ENCODE results near the gene PLA1A. TPM values are rescaled to one million over a fixed set of nuclear protein-coding genes. Genes with fewer than 3 reads are reported as not detected.
A peak's percentile ranks its signal among the peaks of the same experiment; 100 is the strongest.

Gene PLA1A
- total RNA-seq, 2 experiments from 2014 or later, result 0.19 TPM; not detected in 1

DNA sequence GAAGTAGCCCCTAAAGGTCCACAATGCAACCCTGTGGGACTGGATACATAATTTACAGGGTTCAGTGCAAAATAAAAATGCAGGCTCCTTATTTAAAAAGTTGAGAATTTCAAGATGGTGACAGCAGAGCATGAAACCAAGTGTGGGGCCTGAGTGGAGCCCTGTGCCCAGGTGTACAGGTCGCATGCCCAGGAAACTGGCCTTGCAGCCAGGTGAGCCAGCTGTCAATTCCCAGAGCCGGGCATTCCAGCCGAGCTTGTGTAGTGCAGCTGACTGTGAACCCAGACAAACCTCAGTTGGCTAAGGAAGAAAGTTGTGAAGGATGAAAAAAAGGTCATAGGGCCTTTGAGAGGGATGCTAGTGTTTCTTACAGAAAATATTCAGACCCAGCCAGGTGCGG lies 35.1 kb downstream of the PLA1A start:
- CTCF ChIA-PET, result no interaction called here
- peaks cover 1% of the 10 kb centered on the region for H3K36me3 Mint-ChIP-seq (ENCODE audit: low read depth)
- no peaks in the 10 kb centered on the region for H3K9me3 Mint-ChIP-seq
- intact Hi-C loops (cut with micrococcal nuclease), result no loop called here
- DNase-seq, result no peak
- H3K27me3 Mint-ChIP-seq (ENCODE audit: low read depth), result peaks cover 6% of the 10 kb centered on the region
- no peak overlapping the region for H3K27ac Mint-ChIP-seq
- peaks cover 22% of the 10 kb centered on the region for H3K4me1 Mint-ChIP-seq (ENCODE audit: low read depth)
- H3K4me3 Mint-ChIP-seq, result no peak overlapping the region

DNA sequence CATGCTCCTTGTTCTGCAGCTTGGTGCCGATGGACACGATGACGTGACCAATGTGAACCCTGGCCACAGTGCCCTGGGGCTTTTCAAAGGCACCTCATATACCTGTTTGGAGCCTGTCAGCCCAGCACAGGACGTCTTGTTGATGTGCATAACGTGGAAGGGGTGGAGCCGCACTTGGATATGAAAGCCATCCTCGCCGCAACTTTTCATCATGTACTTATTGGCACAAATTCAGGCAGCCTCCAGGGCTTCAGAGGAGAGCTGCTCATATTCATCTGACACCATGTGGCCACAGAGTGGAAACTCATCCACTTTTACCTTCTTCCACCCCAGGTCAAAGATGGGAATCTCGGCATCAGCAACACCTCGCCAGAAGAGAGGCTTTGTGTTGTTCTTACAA lies 38.0 kb downstream of the PLA1A start:
- peaks cover 29% of the 10 kb centered on the region for H3K4me1 Mint-ChIP-seq (ENCODE audit: low read depth)
- peaks cover 10% of the 10 kb centered on the region for H3K36me3 Mint-ChIP-seq (ENCODE audit: low read depth)
- CTCF ChIA-PET, result no interaction called here

DNA sequence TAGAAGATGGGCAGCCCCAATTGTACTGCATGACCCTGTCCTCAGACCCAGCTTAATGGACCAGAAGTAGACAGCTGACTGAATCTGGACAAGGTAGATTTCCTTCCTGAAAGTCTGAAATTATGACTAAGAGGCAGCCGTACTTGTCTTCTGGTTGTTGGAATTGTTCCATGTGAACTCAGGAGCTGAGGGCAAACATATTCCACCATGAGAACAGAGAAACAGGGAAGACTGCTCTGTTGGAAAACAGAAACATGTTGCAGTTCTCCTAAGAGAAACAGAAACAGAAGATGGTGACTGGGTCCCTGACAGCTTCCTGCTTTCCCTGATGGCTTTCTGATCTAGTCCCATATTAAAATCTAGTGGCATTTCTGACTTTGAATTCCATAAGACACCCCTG lies 38.6 kb downstream of the PLA1A start:
- intact Hi-C loops (cut with micrococcal nuclease), result no loop called here
- Mint-ChIP-seq H3K27ac (no peak overlapping the region), H3K4me1 (ENCODE audit: low read depth) (peaks cover 26% of the 10 kb centered on the region), H3K27me3 (ENCODE audit: low read depth) (peaks cover 3% of the 10 kb centered on the region), H3K9me3 (peaks cover 2% of the 10 kb centered on the region), H3K36me3 (ENCODE audit: low read depth) (peaks cover 13% of the 10 kb centered on the region), H3K4me3 (no peak overlapping the region)
- CTCF ChIA-PET, result interaction anchor here (0.9 kb wide), 1 partner anchor 77 kb away, joined by 3 read pairs; no protein-coding TSS in a partner anchor
- DNase-seq, result no peak

More for the DNA sequence above, 38.0 kb downstream of the PLA1A start:
- Mint-ChIP-seq H3K27me3 (ENCODE audit: low read depth) (peaks cover 3% of the 10 kb centered on the region), H3K4me3 (no peak overlapping the region), H3K9me3 (peaks cover 1% of the 10 kb centered on the region), H3K27ac (no peak overlapping the region)
- DNase-seq, result no peak
- intact Hi-C loops (cut with micrococcal nuclease), result no loop called here

DNA sequence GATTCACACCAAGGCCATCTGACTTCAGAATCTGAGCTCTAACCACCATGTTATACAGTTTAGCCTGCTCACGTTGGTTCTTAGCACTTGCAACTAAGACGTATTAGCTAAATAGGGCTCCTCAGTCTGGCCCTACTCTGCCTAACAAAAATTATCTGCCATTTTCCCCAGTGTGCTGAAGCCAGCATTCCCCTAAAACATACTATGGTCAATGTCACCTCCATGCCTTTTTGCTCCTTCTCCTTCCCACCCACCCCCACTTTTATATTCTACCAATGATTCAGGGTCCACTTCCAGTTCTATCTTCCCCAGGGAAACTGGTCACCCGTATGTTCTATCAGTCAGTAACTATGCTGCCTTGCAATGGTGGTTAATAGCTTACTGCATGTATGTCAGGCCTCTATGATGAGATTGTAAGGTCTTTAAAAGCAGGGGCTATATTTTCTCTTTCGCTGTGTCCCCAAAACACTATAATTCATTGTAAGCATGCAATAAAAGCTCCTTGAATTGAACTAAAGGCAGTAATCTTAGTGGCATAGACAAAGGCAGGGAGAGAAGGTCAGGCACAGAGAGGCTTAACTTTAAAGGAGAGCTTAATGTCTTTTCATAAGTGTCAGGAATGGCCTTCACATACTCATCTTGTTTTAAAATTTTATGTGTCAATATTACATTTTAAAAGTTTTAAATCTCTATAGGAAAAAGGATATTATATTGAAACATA lies 39.4 kb downstream of the PLA1A start:
- CTCF ChIA-PET, result interaction anchor here (0.6 to 0.9 kb wide), 2 partner anchors 78 to 780 kb away, joined by 3 read pairs; no protein-coding TSS in a partner anchor
- intact Hi-C loops (cut with micrococcal nuclease), result no loop called here

DNA sequence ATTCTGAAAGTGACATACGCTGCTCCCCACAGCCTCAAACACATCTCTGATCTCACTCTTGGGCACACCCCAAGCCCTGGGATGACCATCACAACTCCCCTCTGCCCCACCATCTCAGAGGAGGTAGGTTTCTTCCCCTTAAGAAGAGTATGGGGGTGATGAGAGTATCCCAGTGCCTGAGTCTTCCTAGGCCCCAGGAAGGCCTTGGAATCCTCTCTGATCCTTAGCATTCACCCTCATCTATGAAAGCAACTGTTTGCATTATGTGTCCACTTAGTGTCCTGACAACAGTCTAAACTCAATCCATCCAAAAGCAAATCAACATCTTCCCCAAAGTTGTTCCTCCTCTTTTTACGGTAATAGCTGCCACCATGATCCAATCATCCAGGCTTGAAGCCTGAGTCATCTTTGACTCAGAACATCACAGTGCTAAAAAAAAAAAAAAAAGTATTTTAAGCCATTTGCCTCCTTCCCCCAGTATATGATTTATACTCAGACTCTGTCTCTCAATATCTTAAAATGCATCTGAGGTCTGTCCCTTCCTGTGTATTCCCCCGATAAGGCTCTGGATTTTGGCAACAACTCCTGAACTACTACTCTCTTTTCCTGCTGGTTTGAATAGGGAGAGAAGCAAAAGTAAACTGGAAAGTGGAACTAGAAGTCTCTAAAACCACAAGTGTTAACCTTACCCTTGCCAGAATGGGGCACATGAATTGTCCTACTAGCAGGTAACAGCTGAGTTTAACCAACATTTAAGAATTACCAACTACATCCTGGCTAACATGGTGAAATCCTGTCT lies 40.2 kb downstream of the PLA1A start:
- CTCF ChIA-PET, result interaction anchor here (0.6 kb wide), 1 partner anchor 779 kb away, joined by 3 read pairs; no protein-coding TSS in a partner anchor
- Mint-ChIP-seq H3K4me3 (no peak overlapping the region), H3K36me3 (ENCODE audit: low read depth) (peaks cover 22% of the 10 kb centered on the region), H3K9me3 (peaks cover 3% of the 10 kb centered on the region), H3K4me1 (ENCODE audit: low read depth) (peaks cover 36% of the 10 kb centered on the region), H3K27me3 (ENCODE audit: low read depth) (no peaks in the 10 kb centered on the region), H3K27ac (peak overlapping the region; percentile 91)
- intact Hi-C loops (cut with micrococcal nuclease), result loop anchor here (1.0 to 2.0 kb wide), 5 partner anchors 27 to 397 kb away; partner anchors contain the start of genes ARHGAP31 and B4GALT4
- peak; percentile 19 for DNase-seq

More for the DNA sequence above, 39.4 kb downstream of the PLA1A start:
- DNase-seq, result no peak
- Mint-ChIP-seq H3K36me3 (ENCODE audit: low read depth) (peaks cover 17% of the 10 kb centered on the region), H3K4me1 (ENCODE audit: low read depth) (peaks cover 28% of the 10 kb centered on the region), H3K9me3 (peaks cover 3% of the 10 kb centered on the region), H3K27me3 (ENCODE audit: low read depth) (peaks cover 2% of the 10 kb centered on the region), H3K27ac (no peak overlapping the region), H3K4me3 (no peak overlapping the region)

DNA sequence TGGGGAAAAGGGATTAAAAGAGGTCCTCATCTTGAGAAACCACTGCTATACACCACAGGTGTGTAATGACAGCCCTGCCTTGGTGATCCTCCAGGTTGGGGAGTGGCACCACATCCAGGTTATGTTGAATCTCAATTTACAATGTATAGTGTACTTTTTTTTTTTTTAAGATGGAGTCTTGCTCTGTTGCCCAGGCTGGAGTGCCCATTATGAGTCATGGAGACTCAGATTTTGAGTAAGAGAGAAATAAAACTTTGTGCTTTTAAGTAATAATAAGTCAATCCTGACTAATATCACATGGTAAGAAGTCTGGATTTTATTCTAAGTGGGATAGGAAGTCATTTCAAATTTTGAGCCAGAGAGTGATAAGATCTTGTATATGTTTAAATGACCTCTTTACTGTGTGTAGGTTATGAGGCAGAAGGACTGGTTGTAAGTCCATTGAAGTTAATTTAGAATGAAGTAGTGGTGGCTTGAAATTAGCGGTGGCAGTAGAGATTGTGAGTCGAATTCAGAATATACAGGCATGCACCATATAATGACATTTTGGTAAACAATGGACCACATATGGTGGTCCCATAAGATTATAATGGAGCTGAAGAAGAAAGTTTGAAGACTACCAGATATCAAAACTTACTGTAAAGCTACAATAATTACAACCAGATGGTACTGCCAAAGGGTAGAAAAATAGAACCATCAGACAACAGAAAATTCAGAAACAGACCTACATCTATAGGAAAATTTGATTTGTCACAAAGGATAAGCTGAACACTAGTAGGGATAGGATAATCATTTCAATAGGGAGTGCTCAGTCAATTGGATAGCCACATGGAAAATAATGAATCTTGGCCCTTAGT lies 42.0 kb downstream of the PLA1A start:
- CTCF ChIA-PET, result interaction anchor here (0.5 kb wide), 1 partner anchor 78 kb away, joined by 3 read pairs; no protein-coding TSS in a partner anchor
- Mint-ChIP-seq H3K27ac (peak overlapping the region; percentile 91), H3K9me3 (peaks cover 3% of the 10 kb centered on the region), H3K27me3 (ENCODE audit: low read depth) (no peaks in the 10 kb centered on the region), H3K4me3 (no peak overlapping the region), H3K36me3 (ENCODE audit: low read depth) (peaks cover 24% of the 10 kb centered on the region), H3K4me1 (ENCODE audit: low read depth) (peaks cover 48% of the 10 kb centered on the region)
- intact Hi-C loops (cut with micrococcal nuclease), result loop anchor here (1.0 to 2.0 kb wide), 14 partner anchors 11 to 710 kb away; partner anchors contain the start of genes B4GALT4, COX17, LRRC58 and TIMMDC1
- DNase-seq, result peak; percentile 42

DNA sequence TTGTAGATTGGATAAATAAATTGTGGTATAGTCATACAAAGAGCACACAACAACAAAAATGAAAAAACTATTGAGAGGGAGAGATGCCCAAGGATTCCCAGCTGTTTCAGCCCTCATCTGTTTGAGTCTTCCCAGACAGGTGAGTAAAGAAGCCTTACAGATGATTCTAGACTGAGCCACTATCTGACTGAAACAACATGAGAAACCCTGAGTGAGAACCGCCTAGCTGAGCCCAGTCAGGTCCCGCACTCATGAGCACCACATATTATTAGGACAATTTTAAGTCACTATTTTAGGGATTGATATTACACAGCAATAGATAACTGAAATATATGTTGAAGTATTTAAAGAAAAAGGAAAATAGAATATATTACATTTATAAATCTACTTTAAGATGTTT lies 43.7 kb downstream of the PLA1A start:
- no peaks in the 10 kb centered on the region for H3K27me3 Mint-ChIP-seq (ENCODE audit: low read depth)
- H3K4me3 Mint-ChIP-seq, result no peak overlapping the region
- peaks cover 48% of the 10 kb centered on the region for H3K4me1 Mint-ChIP-seq (ENCODE audit: low read depth)
- peaks cover 28% of the 10 kb centered on the region for H3K36me3 Mint-ChIP-seq (ENCODE audit: low read depth)
- H3K9me3 Mint-ChIP-seq, result peaks cover 3% of the 10 kb centered on the region
- DNase-seq, result no peak
- no peak overlapping the region for H3K27ac Mint-ChIP-seq
- intact Hi-C loops (cut with micrococcal nuclease), result no loop called here
- CTCF ChIA-PET, result interaction anchor here (0.7 kb wide), 1 partner anchor 181 kb away, joined by 3 read pairs; no protein-coding TSS in a partner anchor

DNA sequence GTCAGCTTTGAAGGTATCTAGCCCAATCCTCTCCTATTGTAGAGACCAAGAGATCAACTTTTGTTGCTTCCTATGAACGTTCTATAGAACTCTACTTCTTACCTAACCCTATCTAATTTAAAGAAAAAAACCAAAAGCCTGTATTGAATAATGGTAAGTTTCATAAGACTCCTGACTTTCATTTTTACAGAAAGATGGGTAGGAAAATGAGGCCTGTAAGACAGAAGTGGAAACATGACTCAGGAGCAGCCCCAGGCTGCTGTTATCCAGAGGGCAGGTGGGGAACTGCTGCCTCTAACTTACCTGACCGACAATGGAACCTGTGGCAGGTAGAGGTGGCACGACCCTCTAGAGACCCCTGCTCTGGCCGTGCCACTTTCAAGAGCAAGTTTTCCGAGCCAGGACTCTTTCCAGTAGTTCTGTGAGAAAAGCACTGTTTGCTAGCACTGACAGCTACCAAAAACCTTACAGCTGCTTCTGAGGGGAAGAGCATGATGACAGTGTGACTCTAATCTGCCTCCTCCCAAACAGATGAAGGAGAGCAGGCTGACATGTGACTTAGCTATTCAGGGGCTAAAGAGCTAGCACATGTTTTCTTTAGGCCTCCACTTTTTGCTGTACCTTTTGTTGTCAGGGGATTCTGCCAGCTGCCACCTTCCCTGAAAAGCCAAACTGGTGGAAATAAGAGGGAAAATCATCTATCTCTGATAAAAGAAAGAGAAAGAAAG lies 45.2 kb downstream of the PLA1A start:
- peaks cover 31% of the 10 kb centered on the region for H3K36me3 Mint-ChIP-seq (ENCODE audit: low read depth)
- H3K27me3 Mint-ChIP-seq (ENCODE audit: low read depth), result no peaks in the 10 kb centered on the region
- H3K4me1 Mint-ChIP-seq (ENCODE audit: low read depth), result peaks cover 44% of the 10 kb centered on the region
- intact Hi-C loops (cut with micrococcal nuclease), result loop anchor here (1.0 kb wide), 1 partner anchor 403 kb away; the partner anchor contains the start of gene B4GALT4
- peaks cover 3% of the 10 kb centered on the region for H3K9me3 Mint-ChIP-seq
- peak overlapping the region; percentile 48 for H3K27ac Mint-ChIP-seq
- DNase-seq, result no peak
- H3K4me3 Mint-ChIP-seq, result no peak overlapping the region
- CTCF ChIA-PET, result interaction anchor here (0.7 to 1.3 kb wide), 3 partner anchors 16 to 394 kb away, joined by 3 to 4 read pairs (median 3); no protein-coding TSS in a partner anchor

DNA sequence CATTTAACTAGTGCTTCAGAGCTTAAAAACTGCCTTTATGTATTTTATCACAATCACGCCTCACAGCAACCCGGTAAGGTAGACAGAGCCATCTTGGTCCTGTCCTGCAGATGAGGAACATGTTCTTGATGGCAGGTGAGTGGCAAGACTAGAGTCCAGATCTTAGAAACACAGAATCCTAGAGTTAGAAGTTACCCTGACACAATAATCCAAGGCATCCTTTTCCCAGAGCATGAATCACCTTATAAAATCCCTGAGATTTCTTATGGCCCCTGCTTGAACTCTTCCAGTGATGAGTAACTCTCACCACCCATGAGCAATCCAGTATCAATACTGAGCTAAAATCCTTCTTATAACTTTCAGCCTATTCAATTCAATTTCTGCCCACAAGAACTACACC lies 45.8 kb downstream of the PLA1A start:
- Mint-ChIP-seq H3K4me1 (ENCODE audit: low read depth) (peaks cover 37% of the 10 kb centered on the region), H3K27ac (peak overlapping the region; percentile 48), H3K27me3 (ENCODE audit: low read depth) (no peaks in the 10 kb centered on the region), H3K4me3 (no peak overlapping the region), H3K36me3 (ENCODE audit: low read depth) (peaks cover 33% of the 10 kb centered on the region), H3K9me3 (peaks cover 3% of the 10 kb centered on the region)
- intact Hi-C loops (cut with micrococcal nuclease), result loop anchor here (1.0 kb wide), 1 partner anchor 403 kb away; the partner anchor contains the start of gene B4GALT4
- no peak for DNase-seq
- CTCF ChIA-PET, result interaction anchor here (0.7 to 1.3 kb wide), 3 partner anchors 15 to 395 kb away, joined by 3 to 4 read pairs (median 3); no protein-coding TSS in a partner anchor

DNA sequence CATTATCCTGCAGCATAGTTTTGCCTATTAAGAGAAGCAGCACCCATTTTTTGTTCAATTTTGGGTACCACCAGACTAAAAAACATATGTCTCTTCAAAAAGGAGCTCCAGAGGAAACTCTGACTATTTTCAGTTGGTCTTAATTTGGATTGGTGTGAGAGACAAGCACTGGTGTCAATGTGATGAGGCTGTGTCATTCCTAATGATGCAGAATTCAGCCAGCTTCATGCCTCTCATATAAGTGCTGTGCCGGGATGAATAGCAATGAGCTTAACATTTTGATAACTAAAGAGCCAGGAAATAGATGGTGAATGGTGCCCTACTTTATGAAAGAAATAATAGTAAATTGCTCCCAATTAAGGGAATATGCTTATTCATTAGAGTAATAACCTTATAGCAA lies 46.8 kb downstream of the PLA1A start:
- H3K4me1 Mint-ChIP-seq (ENCODE audit: low read depth), result peaks cover 28% of the 10 kb centered on the region
- no peak overlapping the region for H3K27ac Mint-ChIP-seq
- H3K27me3 Mint-ChIP-seq (ENCODE audit: low read depth), result no peaks in the 10 kb centered on the region
- no peak overlapping the region for H3K4me3 Mint-ChIP-seq
- peaks cover 3% of the 10 kb centered on the region for H3K9me3 Mint-ChIP-seq
- intact Hi-C loops (cut with micrococcal nuclease), result no loop called here
- CTCF ChIA-PET, result interaction anchor here (1.1 kb wide), 1 partner anchor 37 kb away, joined by 4 read pairs; no protein-coding TSS in a partner anchor
- DNase-seq, result no peak
- H3K36me3 Mint-ChIP-seq (ENCODE audit: low read depth), result peaks cover 33% of the 10 kb centered on the region

DNA sequence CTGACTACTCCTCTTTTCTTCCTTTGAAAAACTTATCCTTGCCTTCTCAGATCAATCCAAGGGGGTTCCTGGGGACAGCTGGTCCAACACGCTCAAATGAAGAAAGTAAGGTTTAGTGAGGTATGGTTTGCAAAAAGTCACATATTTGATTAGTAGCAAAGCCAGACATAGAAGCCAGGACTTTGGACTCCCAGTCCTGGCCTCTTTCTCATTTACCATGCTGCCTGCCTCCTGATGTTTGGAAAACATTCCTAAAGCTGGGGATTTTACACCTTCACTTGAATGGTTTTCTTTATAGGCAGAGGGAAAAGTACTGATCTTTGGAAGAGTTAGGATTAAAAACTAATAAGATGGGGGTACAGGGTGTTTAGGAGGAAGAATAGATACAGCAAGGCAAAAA lies 48.1 kb downstream of the PLA1A start:
- intact Hi-C loops (cut with micrococcal nuclease), result no loop called here
- Mint-ChIP-seq H3K4me1 (ENCODE audit: low read depth) (peaks cover 22% of the 10 kb centered on the region), H3K27me3 (ENCODE audit: low read depth) (no peaks in the 10 kb centered on the region), H3K27ac (no peak overlapping the region), H3K4me3 (no peak overlapping the region), H3K9me3 (peaks cover 2% of the 10 kb centered on the region), H3K36me3 (ENCODE audit: low read depth) (peaks cover 24% of the 10 kb centered on the region)
- DNase-seq, result no peak
- CTCF ChIA-PET, result no interaction called here

All from activated naive CD4-positive, alpha-beta T cell treated with anti-CD3 and anti-CD28 coated beads for 36 hours (primary cell).